GM21786 (cell line): ENCODE measurements around the gene GIPR.
A peak's percentile ranks its signal among the peaks of the same experiment; 100 is the strongest.

Source experiments
- ATAC-seq: cut with Tn5 transposase; IDR thresholded peaks from one replicate; pipeline ENCODE4 v1.9.1; 2021; ENCODE audit not compliant: unreplicated experiment

GIPR gene

DNA sequence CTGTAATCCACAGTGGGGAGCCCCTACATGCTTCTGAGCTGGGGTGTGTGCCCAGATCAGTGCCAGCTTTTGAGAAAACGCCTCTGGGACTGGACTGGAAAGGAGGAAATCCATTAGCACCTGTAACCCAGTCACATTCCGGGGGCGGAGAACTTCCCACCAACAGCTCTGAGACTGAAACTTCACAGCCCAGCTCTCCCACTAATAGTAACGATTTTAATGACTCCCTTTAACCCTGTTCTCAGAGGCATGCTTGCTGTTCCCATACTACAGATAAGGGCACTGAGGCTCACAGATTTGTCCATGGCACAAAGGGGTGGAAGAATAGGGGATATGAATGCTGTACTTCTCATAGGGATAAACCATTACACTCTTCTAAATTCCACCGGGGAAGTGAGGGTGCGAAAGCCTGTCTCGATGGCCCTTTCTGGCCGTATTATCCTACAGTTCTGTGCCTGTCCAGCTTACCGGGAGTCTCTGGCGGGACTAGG is 61.8 kb downstream of the GIPR start:
- ATAC-seq = no peak

DNA sequence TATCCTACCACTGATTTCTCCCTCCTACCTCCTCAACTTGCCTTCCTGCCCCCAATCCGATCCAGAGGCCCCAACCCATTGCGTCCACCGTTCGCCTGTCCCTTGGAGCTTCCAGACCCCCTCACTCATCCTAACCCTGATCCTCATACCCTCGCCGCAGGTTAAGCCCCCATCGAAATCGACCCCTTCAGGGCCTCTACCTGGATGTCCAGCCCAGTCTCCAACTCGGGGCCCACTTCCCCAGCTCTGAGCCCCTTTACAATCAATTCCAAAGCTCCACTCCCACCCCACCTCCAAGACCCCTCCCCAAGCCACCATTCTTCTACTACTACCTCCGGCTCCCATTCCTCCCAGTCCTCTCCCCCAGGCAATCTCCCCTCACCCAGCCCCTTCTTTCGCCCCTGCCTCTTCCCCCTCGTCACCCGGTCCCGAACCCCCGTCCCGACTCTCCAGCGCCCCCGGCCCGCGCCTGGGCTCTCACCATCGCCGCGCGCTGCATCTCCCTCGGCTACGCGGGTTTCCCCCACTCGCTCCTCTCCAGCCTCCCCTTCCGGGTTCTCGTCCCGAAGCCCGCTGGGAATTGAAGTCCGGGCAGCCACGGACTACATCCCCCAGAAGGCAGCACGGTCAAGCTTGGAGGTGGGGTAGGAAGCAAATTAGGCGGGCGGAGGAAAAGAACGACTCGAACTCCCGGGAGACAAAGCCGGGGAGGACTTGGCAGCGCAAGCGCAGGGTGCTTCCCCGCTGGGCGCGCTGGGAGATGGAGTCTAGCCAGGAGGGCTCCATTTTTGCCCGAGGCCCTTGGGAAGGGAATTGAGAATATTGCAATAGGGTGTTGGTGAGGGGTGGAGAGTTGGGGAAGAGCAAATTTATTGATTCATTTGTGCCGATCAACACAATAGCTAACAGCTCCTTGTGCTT is 62.6 kb downstream of the GIPR start, which contains the start of gene FBXO46:
Gene FBXO46 (minus strand): TSS at position 529 of the 921 bp plus-strand sequence. CDS start 17,401 bp downstream, outside the sequence.
- ATAC-seq = peak; percentile 85
